GM12891 (cell line): Measurements from ENCODE around the gene RRAS2.

Experiments
- POLR2A ChIP-seq: IDR thresholded peaks from 2 replicates; pipeline ENCODE4 v1.6.1; 2011; ENCODE audit warnings: low read depth, low read length, control low read depth
- POLR2AphosphoS5 ChIP-seq: IDR thresholded peaks from 2 replicates; pipeline ENCODE4 v1.6.1; 2011; ENCODE audit warnings: low read depth, low read length, control low read depth
- TAF1 ChIP-seq: IDR thresholded peaks from 2 replicates; pipeline ENCODE4 v1.6.1; 2011; ENCODE audit warnings: low read depth, low read length, control low read depth

DNA sequence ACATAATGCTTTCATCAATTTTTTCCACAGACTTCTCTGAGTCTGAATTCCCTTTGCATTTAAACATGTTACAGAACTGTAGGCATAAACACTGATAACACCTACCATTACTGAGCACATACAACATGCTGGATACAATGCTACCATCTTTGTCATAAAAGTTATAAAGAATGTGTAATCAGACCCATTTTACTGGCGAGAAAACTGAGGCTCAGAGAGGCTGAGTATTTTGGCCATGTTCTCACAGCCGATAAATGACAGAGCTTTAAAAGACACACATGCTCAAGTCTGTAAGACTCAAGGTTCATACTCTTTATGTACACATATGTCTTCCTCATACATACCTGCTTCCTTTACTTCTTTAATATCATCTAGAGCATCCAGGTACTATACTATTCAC lies 2.6 kb downstream of the RRAS2 start:
- no peak for TF ChIP-seq POLR2A
- TF ChIP-seq POLR2AphosphoS5: no peak
- no peak for TF ChIP-seq TAF1
